HG03280 (cell line): ENCODE measurements around the gene PLA2G6.

Experiments
- ATAC-seq: cut with Tn5 transposase; IDR thresholded peaks from one replicate; pipeline ENCODE4 v1.9.1; 2021; ENCODE audit warnings: mild to moderate bottlenecking, moderate library complexity; ENCODE audit not compliant: unreplicated experiment

The PLA2G6 gene

GRCh38 chr22:38115423-38116205 lies 66.0 kb downstream of the PLA2G6 start:
- no peak for ATAC-seq

GRCh38 chr22:38114484-38115398 lies 66.9 kb downstream of the PLA2G6 start:
- no peak for ATAC-seq

GRCh38 chr22:38112381-38112780 lies 69.2 kb downstream of the PLA2G6 start:
- ATAC-seq = no peak

GRCh38 chr22:38111925-38112355 lies 69.7 kb downstream of the PLA2G6 start:
- ATAC-seq = no peak

- ATAC-seq = no peak
Observed at GRCh38 chr22:38110863-38111852, 70.5 kb downstream of the PLA2G6 start.

- ATAC-seq = no peak
Observed at GRCh38 chr22:38110008-38110862, 71.4 kb downstream of the PLA2G6 start, which contains the start of gene BAIAP2L2. TSS of gene BAIAP2L2 (minus strand) at chr22:38110684. CDS start at chr22:38110525, 159 bp downstream.

GRCh38 chr22:38109371-38110001 lies 72.1 kb downstream of the PLA2G6 start:
- ATAC-seq = no peak

- no peak for ATAC-seq
Observed at GRCh38 chr22:38108561-38109319, 72.9 kb downstream of the PLA2G6 start.

GRCh38 chr22:38107692-38108515 lies 73.7 kb downstream of the PLA2G6 start:
- ATAC-seq = no peak

GRCh38 chr22:38106814-38107578 lies 74.6 kb downstream of the PLA2G6 start:
- no peak for ATAC-seq

GRCh38 chr22:38104084-38104483 lies 77.5 kb downstream of the PLA2G6 start:
- no peak for ATAC-seq

- no peak for ATAC-seq
Observed at GRCh38 chr22:38103641-38104040, 78.0 kb downstream of the PLA2G6 start.

- no peak for ATAC-seq
Observed at GRCh38 chr22:38098410-38099249, 83.0 kb downstream of the PLA2G6 start.

GRCh38 chr22:38097557-38098409 lies 83.8 kb downstream of the PLA2G6 start:
- no peak for ATAC-seq

- ATAC-seq = no peak
Observed at GRCh38 chr22:38097058-38097457, 84.6 kb downstream of the PLA2G6 start.
